B cell (primary cell): Measurements from ENCODE around the gene TENT5C. TPM values are rescaled to one million over a fixed set of nuclear protein-coding genes. Genes with fewer than 3 reads are reported as not detected.

Experiments used
- ATAC-seq: fragments of 200-7000 bp; cut with Tn5 transposase; one replicate; pipeline ENCODE4 v1.10.0; 2021; ENCODE audit warnings: low read depth, mild to moderate bottlenecking, moderate number of reproducible peaks, moderate library complexity
- CTCF ChIA-PET: fragments of 350-600 bp; sonication (Branson Sonifier 250); formaldehyde crosslinking; loops from one replicate; lab custom pipeline; 2021; ENCODE audit warnings: antibody characterized with exemption, inconsistent platforms; lab: Charles Lee
- POLR2A ChIA-PET: fragments of 350-600 bp; sonication (Branson Sonifier 250); formaldehyde crosslinking; loops from one replicate; lab custom pipeline; 2021; ENCODE audit warnings: antibody characterized with exemption; lab: Charles Lee
- DNase-seq: peaks from one replicate; pipeline ENCODE4 v3.0.0; 2013
- H2AFZ ChIP-seq: 2 replicates; pipeline ENCODE4 v1.6.1; 2012; ENCODE audit warnings: mild to moderate bottlenecking, low read depth, low read length; ENCODE audit not compliant: insufficient read depth, poor library complexity, severe bottlenecking
- H3K27ac ChIP-seq, 2 donors: 1 replicate in 1 of 2; 2 replicates in 1 of 2; pipeline ENCODE4 v1.5.1; 2012 to 2013; ENCODE audit warnings: low read length in 2 of 2, mild to moderate bottlenecking in 2 of 2, moderate library complexity in 1 of 2
- H3K27me3 ChIP-seq, 4 experiments: fragments of 200-600 bp in 1 of 4; sonication (generic) in 1 of 4; replicated peaks in 1 of 4; 1 replicate in 2 of 4; 2 replicates in 2 of 4; pipeline versions ENCODE4 v1.6.1 to v1.7.0; 2013 to 2016; ENCODE audit warnings: low read length in 3 of 4, mild to moderate bottlenecking in 2 of 4, mixed read lengths in 1 of 4, moderate library complexity in 1 of 4; ENCODE audit not compliant: insufficient read depth in 4 of 4, control insufficient read depth in 3 of 4; ENCODE audit errors: control extremely low read depth in 1 of 4
- H3K36me3 ChIP-seq, 2 experiments: replicated peaks in 1 of 2; 1 replicate in 1 of 2; 2 replicates in 1 of 2; pipeline versions ENCODE4 v1.6.1 to v1.7.1; 2013; ENCODE audit warnings: low read length in 1 of 2; ENCODE audit not compliant: insufficient read depth in 2 of 2, control insufficient read depth in 1 of 2; ENCODE audit errors: control extremely low read depth in 1 of 2, extremely low read depth in 1 of 2
- H3K4me1 ChIP-seq, 2 donors: fragments of 200-600 bp in 1 of 2; sonication (generic) in 1 of 2; 1 replicate in 1 of 2; 2 replicates in 1 of 2; pipeline versions ENCODE4 v1.5.1 to v1.6.1; 2013 to 2017; ENCODE audit warnings: low read length in 2 of 2; ENCODE audit not compliant: control insufficient read depth in 2 of 2, insufficient read depth in 2 of 2
- H3K4me2 ChIP-seq: replicated peaks from 2 replicates; pipeline ENCODE3; 2012; ENCODE audit warnings: mild to moderate bottlenecking, low read depth, low read length; ENCODE audit not compliant: poor library complexity, severe bottlenecking
- H3K4me3 ChIP-seq, 5 experiments: fragments of 200-600 bp in 1 of 5; sonication (generic) in 1 of 5; 1 replicate in 3 of 5; 2 replicates in 2 of 5; pipeline versions ENCODE4 v1.5.1 to v1.7.0; 2011 to 2016; ENCODE audit warnings: low read length in 4 of 5, mild to moderate bottlenecking in 4 of 5, low read depth in 2 of 5, control low read depth in 1 of 5, moderate library complexity in 1 of 5; ENCODE audit not compliant: insufficient read depth in 1 of 5; ENCODE audit errors: control extremely low read depth in 1 of 5, extremely low read depth in 1 of 5
- H3K79me2 ChIP-seq: fragments of 200-600 bp; sonication (generic); one replicate; pipeline ENCODE4 v1.6.0; 2016; ENCODE audit warnings: low read length; ENCODE audit not compliant: control insufficient read depth, insufficient read depth
- H3K9ac ChIP-seq: fragments of 200-600 bp; sonication (generic); 2 replicates; pipeline ENCODE4 v1.6.1; 2017; ENCODE audit warnings: mild to moderate bottlenecking, low read length, moderate library complexity
- H3K9me3 ChIP-seq, 3 donors: one replicate each; pipeline versions ENCODE4 v1.6.1 to v1.7.1; 2013; ENCODE audit warnings: low read length in 2 of 3; ENCODE audit not compliant: control insufficient read depth in 2 of 3, insufficient read depth in 1 of 3; ENCODE audit errors: control extremely low read depth in 1 of 3
- H4K20me1 ChIP-seq: 2 replicates; pipeline ENCODE4 v1.6.0; 2012; ENCODE audit warnings: mild to moderate bottlenecking, low read length; ENCODE audit not compliant: insufficient read depth, control insufficient read depth, poor library complexity, severe bottlenecking
- H3K27ac Mint-ChIP-seq: one replicate; pipeline ENCODE4 v1.8.0; 2021; ENCODE audit warnings: mixed read lengths
- H3K27me3 Mint-ChIP-seq: one replicate; pipeline ENCODE4 v1.8.0; 2021; ENCODE audit warnings: mixed read lengths
- H3K4me1 Mint-ChIP-seq: one replicate; pipeline ENCODE4 v1.8.0; 2021; ENCODE audit warnings: mixed read lengths
- H3K4me3 Mint-ChIP-seq: one replicate; pipeline ENCODE4 v1.8.0; 2021; ENCODE audit warnings: mixed read lengths
- H3K9me3 Mint-ChIP-seq: one replicate; pipeline ENCODE4 v1.8.0; 2022; ENCODE audit warnings: mixed read lengths; ENCODE audit not compliant: insufficient read depth
- CTCF ChIP-seq: fragments of 200-600 bp; IDR thresholded peaks from one replicate; pipeline ENCODE4 v1.8.0; 2022; ENCODE audit warnings: antibody characterized with exemption, mild to moderate bottlenecking
- EZH2 ChIP-seq: IDR thresholded peaks from 2 replicates; pipeline ENCODE4 v1.6.1; 2012; ENCODE audit warnings: borderline replicate concordance, low read depth, mild to moderate bottlenecking, moderate library complexity, low read length; ENCODE audit not compliant: insufficient read depth, poor library complexity, severe bottlenecking
- WGBS: methylation state at CpG from one replicate; pipeline ENCODE4 v1.1.5; 2013; ENCODE audit warnings: missing lambda C conversion rate; ENCODE audit not compliant: insufficient coverage; 5-methylcytosine and 5-hydroxymethylcytosine counted together
- intact Hi-C: fragments of 100-400 bp; cut with micrococcal nuclease; formaldehyde crosslinking; loops from one replicate; pipeline ENCODE4 v1.10.0; 2022
- polyA plus RNA-seq: library from polyadenylated mRNA; depleted of rRNA; stranded (reverse); fragments of >200 nt; gene quantifications from 2 replicates; pipeline ENCODE4 v1.2.3, GENCODE V29; 2012
- total RNA-seq, 2 donors: library from RNA; stranded (reverse); fragments of 120-200 nt in 1 of 2; gene quantifications; 1 replicate in 1 of 2; 2 replicates in 1 of 2; pipeline versions ENCODE4 v1.2.3 to v1.2.4, GENCODE V29; 2013 to 2022

The TENT5C gene
- total and polyA plus RNA-seq, 2 donors (not counting 1 experiment from before 2014, with no cell fraction given), result 65.4 to 112 TPM

GRCh38 chr1:117627546-117628130 lies 21.8 kb downstream of the TENT5C start:
- Histone ChIP-seq H3K9me3 (no peaks in the 10 kb centered on the region), H3K27ac (peak overlapping the region in 1 of 2 donors; percentile 50), H3K9ac (peak overlapping the region; percentile 9), H4K20me1 (peaks cover 39% of the 10 kb centered on the region), H3K4me2 (peak overlapping the region; percentile 54), H3K27me3 (no peaks in the 10 kb centered on the region), H3K36me3 (peaks cover 0 to 52% of the 10 kb centered on the region in 2 experiments), H3K79me2 (peaks cover 98% of the 10 kb centered on the region), H3K4me1 (peaks cover 64 to 67% of the 10 kb centered on the region in 2 donors), H3K4me3 (no peak overlapping the region), H2AFZ (no peak overlapping the region)
- DNase-seq (no peak), ATAC-seq (no peak)
- Mint-ChIP-seq H3K4me3 (peak overlapping the region; percentile 33), H3K4me1 (peaks cover 93% of the 10 kb centered on the region), H3K27ac (peak overlapping the region; percentile 37), H3K9me3 (peaks cover 2% of the 10 kb centered on the region), H3K27me3 (no peaks in the 10 kb centered on the region)
- ChIA-PET CTCF (interaction anchor here (1.0 to 13.6 kb wide), 8 partner anchors 10 to 92 kb away, joined by 3 to 88 read pairs (median 4); partner anchors contain the start of gene TENT5C), POLR2A (interaction anchor here (0.7 to 1.6 kb wide), 5 partner anchors 10 to 47 kb away, joined by 3 to 4 read pairs (median 3); no protein-coding TSS in a partner anchor)
- TF ChIP-seq CTCF (no peak), EZH2 (no peak)
- intact Hi-C loops, result no loop called here
- WGBS, result 92% methylated on average over 2 of the region's 6 CpGs

GRCh38 chr1:117628343-117628742 lies 22.5 kb downstream of the TENT5C start:
- ATAC-seq, result no peak
- POLR2A ChIA-PET, result interaction anchor here (0.7 to 1.6 kb wide), 5 partner anchors 11 to 46 kb away, joined by 3 to 4 read pairs (median 3); no protein-coding TSS in a partner anchor

More at GRCh38 chr1:117628343-117628742, 22.5 kb downstream of the TENT5C start:
- CTCF ChIA-PET, result interaction anchor here (1.0 to 13.6 kb wide), 7 partner anchors 11 to 93 kb away, joined by 3 to 88 read pairs (median 5); partner anchors contain the start of gene TENT5C
- Mint-ChIP-seq H3K4me3 (no peak overlapping the region), H3K4me1 (peaks cover 93% of the 10 kb centered on the region), H3K27me3 (no peaks in the 10 kb centered on the region), H3K9me3 (peaks cover 2% of the 10 kb centered on the region), H3K27ac (no peak overlapping the region)
- no peaks in the 10 kb centered on the region for H3K9me3 ChIP-seq
- no peaks in the 10 kb centered on the region for H3K27me3 ChIP-seq
- H3K4me3 ChIP-seq, result no peak overlapping the region
- peaks cover 32% of the 10 kb centered on the region for H4K20me1 ChIP-seq
- no peak overlapping the region for H2AFZ ChIP-seq
- peak overlapping the region; percentile 54 for H3K4me2 ChIP-seq
- 73% methylated on average over 3 of the region's 3 CpGs for WGBS
- H3K79me2 ChIP-seq, result peaks cover 98% of the 10 kb centered on the region
- peaks cover 67% of the 10 kb centered on the region in 2 donors for H3K4me1 ChIP-seq
- peaks cover 0 to 45% of the 10 kb centered on the region in 2 experiments for H3K36me3 ChIP-seq
- no peak for DNase-seq
- intact Hi-C loops, result no loop called here
- peak overlapping the region in 1 of 2 donors; percentile 41 for H3K27ac ChIP-seq
- H3K9ac ChIP-seq, result no peak overlapping the region
- TF ChIP-seq EZH2 (no peak), CTCF (no peak)
